NCI-H146 treated with DMSO at 0.1 percent for 48 hours (cell line): ENCODE measurements around the gene MRPS14.
"Not testable (repeated sequence)": the region's sequence is repeated elsewhere in the genome, so short reads cannot be mapped to it uniquely, and the experiment has no call there.

Experiments
- DNase-seq: peaks from one replicate; lab custom pipeline; 2025; ENCODE audit not compliant: unreplicated experiment; lab: John Stamatoyannopoulos, UW

Gene MRPS14

GRCh38 chr1:175023043-175023921 is at the start of gene MRPS14:
Gene MRPS14, minus strand, starts transcription at chr1:175023425. Its CDS starts 17 bp downstream, at chr1:175023408.
- peak; percentile 92 for DNase-seq

- no peak for DNase-seq
These were observed 49.1 kb upstream of the MRPS14 start for GRCh38 chr1:175072099-175072951.

- no peak for DNase-seq
These were observed 48.2 kb upstream of the MRPS14 start for GRCh38 chr1:175071276-175071943.

- DNase-seq = no peak
These were observed 47.6 kb upstream of the MRPS14 start for GRCh38 chr1:175070818-175071217.

- DNase-seq = no peak
These were observed 44.3 kb upstream of the MRPS14 start, which contains the start of gene TNN for GRCh38 chr1:175067362-175068106. Gene TNN, plus strand, starts transcription at chr1:175067833. Its CDS starts 9,586 bp downstream, at chr1:175077419.

GRCh38 chr1:175062858-175063257 is 39.6 kb upstream of the MRPS14 start:
- DNase-seq = no peak

- DNase-seq = no peak
These were observed 39.1 kb upstream of the MRPS14 start for GRCh38 chr1:175062339-175062738.

GRCh38 chr1:175054736-175055135 is 31.5 kb upstream of the MRPS14 start:
- DNase-seq = no peak

- no peak for DNase-seq
These were observed 27.8 kb upstream of the MRPS14 start for GRCh38 chr1:175050992-175051391.

- no peak for DNase-seq
These were observed 22.3 kb upstream of the MRPS14 start for GRCh38 chr1:175045519-175045918.

GRCh38 chr1:175045097-175045496 is 21.9 kb upstream of the MRPS14 start:
- no peak for DNase-seq

- DNase-seq = not testable (repeated sequence)
These were observed 21.4 kb upstream of the MRPS14 start for GRCh38 chr1:175044591-175044990.

GRCh38 chr1:175043824-175044223 is 20.6 kb upstream of the MRPS14 start:
- DNase-seq = no peak

GRCh38 chr1:175042650-175043049 is 19.4 kb upstream of the MRPS14 start:
- no peak for DNase-seq

GRCh38 chr1:175040324-175040879 is 17.2 kb upstream of the MRPS14 start:
- DNase-seq = no peak

- DNase-seq = no peak
These were observed 14.2 kb upstream of the MRPS14 start for GRCh38 chr1:175037416-175037815.

GRCh38 chr1:175036476-175036875 is 13.3 kb upstream of the MRPS14 start:
- no peak for DNase-seq

GRCh38 chr1:175035865-175036264 is 12.6 kb upstream of the MRPS14 start:
- DNase-seq = no peak

- DNase-seq = no peak
These were observed 11.6 kb upstream of the MRPS14 start for GRCh38 chr1:175034775-175035174.

GRCh38 chr1:175033953-175034352 is 10.7 kb upstream of the MRPS14 start:
- DNase-seq = peak; percentile 61
